Hypothalamus (tissue), 51 donors: ENCODE data around the gene RAPGEF5.

Experiments used
- DNase-seq, 51 donors: peaks; one replicate each; lab custom pipeline; 2025; lab: John Stamatoyannopoulos, UW

Gene RAPGEF5

GRCh38 chr7:22356701-22357310 is at the start of gene RAPGEF5:
RAPGEF5 (minus strand) TSS chr7:22357154; CDS start chr7:22357060, 94 bp downstream.
- DNase-seq = peak in 4 of 51 donors; percentile 5 to 18 (median 15)

- no peak for DNase-seq
Observed at GRCh38 chr7:22406715-22407114, 49.8 kb upstream of the RAPGEF5 start.

GRCh38 chr7:22404421-22405023 is 47.6 kb upstream of the RAPGEF5 start:
- DNase-seq = no peak

- DNase-seq = no peak
Observed at GRCh38 chr7:22403344-22403743, 46.4 kb upstream of the RAPGEF5 start.

GRCh38 chr7:22402250-22402649 is 45.3 kb upstream of the RAPGEF5 start:
- no peak for DNase-seq

GRCh38 chr7:22400936-22401553 is 44.1 kb upstream of the RAPGEF5 start:
- DNase-seq = no peak

GRCh38 chr7:22400150-22400814 is 43.3 kb upstream of the RAPGEF5 start:
- no peak for DNase-seq

GRCh38 chr7:22399546-22399945 is 42.6 kb upstream of the RAPGEF5 start:
- no peak for DNase-seq

- DNase-seq = no peak
Observed at GRCh38 chr7:22399091-22399490, 42.1 kb upstream of the RAPGEF5 start.

GRCh38 chr7:22397981-22398380 is 41.0 kb upstream of the RAPGEF5 start:
- DNase-seq = no peak

GRCh38 chr7:22395222-22395621 is 38.3 kb upstream of the RAPGEF5 start:
- no peak for DNase-seq

- no peak for DNase-seq
Observed at GRCh38 chr7:22394739-22395138, 37.8 kb upstream of the RAPGEF5 start.

- DNase-seq = peak in 2 of 51 donors; percentile 33
Observed at GRCh38 chr7:22393913-22394729, 37.2 kb upstream of the RAPGEF5 start.

GRCh38 chr7:22390516-22390915 is 33.6 kb upstream of the RAPGEF5 start:
- no peak for DNase-seq

GRCh38 chr7:22389892-22390291 is 32.9 kb upstream of the RAPGEF5 start:
- DNase-seq = no peak

- DNase-seq = peak in 5 of 51 donors; percentile 4 to 61 (median 9)
Observed at GRCh38 chr7:22387583-22387982, 30.6 kb upstream of the RAPGEF5 start.

GRCh38 chr7:22386865-22387264 is 29.9 kb upstream of the RAPGEF5 start:
- DNase-seq = no peak

- no peak for DNase-seq
Observed at GRCh38 chr7:22386206-22386858, 29.4 kb upstream of the RAPGEF5 start.

GRCh38 chr7:22385326-22385725 is 28.4 kb upstream of the RAPGEF5 start:
- no peak for DNase-seq

GRCh38 chr7:22380333-22380732 is 23.4 kb upstream of the RAPGEF5 start:
- no peak for DNase-seq
